ENCODE data around the gene CTTN. TPM values are rescaled to one million over a fixed set of nuclear protein-coding genes. Genes with fewer than 3 reads are reported as not detected.
"Not testable (repeated sequence)": the region's sequence is repeated elsewhere in the genome, so short reads cannot be mapped to it uniquely, and the experiment has no call there.

Gene CTTN
- total RNA-seq, 2 experiments from 2014 or later, result 10.5 to 11.3 TPM

DNA sequence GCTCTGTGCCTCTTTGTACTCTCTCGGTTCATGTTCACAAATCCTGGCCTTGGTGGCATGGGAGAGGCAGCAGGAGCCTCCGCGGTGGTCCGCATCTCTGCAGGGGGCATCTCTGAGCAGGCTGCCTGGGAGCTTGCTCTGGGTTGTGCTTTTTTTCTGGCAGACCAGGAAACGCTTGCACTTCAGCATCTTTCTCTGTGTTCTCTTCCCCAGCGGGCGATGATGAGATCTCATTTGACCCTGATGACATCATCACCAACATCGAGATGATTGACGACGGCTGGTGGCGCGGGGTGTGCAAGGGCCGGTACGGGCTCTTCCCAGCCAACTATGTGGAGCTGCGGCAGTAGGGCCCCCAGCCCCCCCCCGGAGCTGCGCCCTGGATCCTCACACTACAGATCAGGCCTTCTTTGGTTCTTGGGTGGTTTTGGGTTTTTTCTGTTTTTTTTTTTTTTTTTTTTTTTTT lies 36.5 kb downstream of the CTTN start:
- Mint-ChIP-seq H3K27me3 (peaks cover 8% of the 10 kb centered on the region), H3K9me3 (no peaks in the 10 kb centered on the region), H3K27ac (no peak overlapping the region), H3K4me1 (no peaks in the 10 kb centered on the region), H3K4me3 (no peak overlapping the region), H3K36me3 (peaks cover 3% of the 10 kb centered on the region)
- no peak for DNase-seq

DNA sequence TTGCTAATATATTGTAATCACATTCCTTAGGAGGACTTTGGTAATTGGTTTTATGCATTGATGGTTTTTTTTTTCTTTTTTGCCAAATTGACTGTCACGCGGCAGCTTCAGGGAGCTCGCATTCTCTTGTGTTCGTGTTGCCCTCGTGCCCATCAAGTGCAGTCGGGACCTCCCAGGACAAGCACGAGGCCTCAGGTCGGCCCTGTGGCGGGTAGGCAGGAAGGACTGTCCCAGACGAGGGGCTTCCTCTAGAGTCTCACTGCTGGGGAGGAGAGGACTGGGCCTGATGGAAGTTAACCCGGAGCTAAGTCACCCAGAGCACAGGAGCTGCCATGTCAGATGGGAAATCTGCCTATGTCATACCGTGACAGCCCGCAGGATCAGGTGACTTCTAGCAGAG lies 37.0 kb downstream of the CTTN start:
- DNase-seq, result no peak
- Mint-ChIP-seq H3K27me3 (peaks cover 8% of the 10 kb centered on the region), H3K4me1 (no peaks in the 10 kb centered on the region), H3K9me3 (no peaks in the 10 kb centered on the region), H3K36me3 (peaks cover 3% of the 10 kb centered on the region), H3K27ac (no peak overlapping the region), H3K4me3 (no peak overlapping the region)

DNA sequence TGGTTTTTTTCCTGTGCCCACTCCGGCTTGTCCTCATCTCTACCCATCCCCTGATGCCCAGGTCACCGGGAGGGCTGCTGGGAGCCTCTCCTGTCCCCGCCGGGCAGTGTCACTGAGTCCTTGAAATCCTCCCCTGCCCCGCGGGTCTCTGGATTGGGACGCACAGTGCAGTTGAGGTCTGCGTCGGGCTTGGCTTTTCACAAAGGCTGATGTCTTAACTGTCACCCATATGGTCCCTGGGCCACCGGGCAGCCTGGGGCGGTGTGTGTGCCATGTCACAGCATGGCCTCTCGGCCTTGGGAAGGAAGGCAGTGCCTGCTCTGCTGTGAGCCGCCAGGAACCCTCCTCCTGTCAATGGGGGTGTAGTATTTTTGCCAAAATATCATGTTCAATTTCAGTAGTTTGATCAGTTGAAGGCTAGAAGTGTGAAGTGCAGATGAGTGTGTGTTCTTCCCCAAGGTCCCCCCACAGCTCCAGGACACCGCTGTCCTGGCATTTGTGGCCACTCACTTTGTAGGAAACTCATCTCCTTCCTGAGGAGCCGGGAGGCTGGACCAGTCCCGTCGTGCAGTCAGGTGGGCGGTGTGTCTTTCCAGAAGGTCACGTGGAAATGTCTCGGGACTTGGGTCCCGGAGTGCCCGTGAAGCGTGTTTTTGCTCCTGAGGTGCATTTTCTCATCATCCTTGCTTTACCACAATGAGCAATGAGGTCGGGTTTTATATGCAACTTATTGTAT lies 37.6 kb downstream of the CTTN start:
- DNase-seq, result no peak
- Mint-ChIP-seq H3K27ac (no peak overlapping the region), H3K27me3 (peaks cover 8% of the 10 kb centered on the region), H3K9me3 (no peaks in the 10 kb centered on the region), H3K4me3 (no peak overlapping the region), H3K36me3 (peaks cover 3% of the 10 kb centered on the region), H3K4me1 (no peaks in the 10 kb centered on the region)

DNA sequence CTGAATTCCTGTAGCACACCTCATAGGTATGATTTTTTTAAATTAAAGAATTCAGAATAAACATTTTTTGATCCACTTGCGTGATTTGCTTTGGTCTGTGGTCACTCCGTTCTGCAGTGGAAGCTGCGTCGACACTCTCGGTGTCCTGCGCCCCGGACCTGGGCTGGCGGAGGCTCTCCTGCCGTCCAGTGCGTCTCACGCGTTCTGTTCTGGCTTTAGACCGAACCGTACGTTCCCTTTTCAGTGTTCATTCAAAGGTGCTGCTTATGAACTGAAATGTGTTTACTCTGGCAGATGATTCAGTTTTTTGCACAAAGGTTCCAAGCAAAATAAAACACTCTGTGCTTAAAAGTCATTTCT lies 38.2 kb downstream of the CTTN start:
- Mint-ChIP-seq H3K4me1 (no peaks in the 10 kb centered on the region), H3K36me3 (peaks cover 2% of the 10 kb centered on the region), H3K27me3 (peaks cover 7% of the 10 kb centered on the region), H3K4me3 (no peak overlapping the region), H3K9me3 (no peaks in the 10 kb centered on the region), H3K27ac (no peak overlapping the region)
- no peak for DNase-seq

DNA sequence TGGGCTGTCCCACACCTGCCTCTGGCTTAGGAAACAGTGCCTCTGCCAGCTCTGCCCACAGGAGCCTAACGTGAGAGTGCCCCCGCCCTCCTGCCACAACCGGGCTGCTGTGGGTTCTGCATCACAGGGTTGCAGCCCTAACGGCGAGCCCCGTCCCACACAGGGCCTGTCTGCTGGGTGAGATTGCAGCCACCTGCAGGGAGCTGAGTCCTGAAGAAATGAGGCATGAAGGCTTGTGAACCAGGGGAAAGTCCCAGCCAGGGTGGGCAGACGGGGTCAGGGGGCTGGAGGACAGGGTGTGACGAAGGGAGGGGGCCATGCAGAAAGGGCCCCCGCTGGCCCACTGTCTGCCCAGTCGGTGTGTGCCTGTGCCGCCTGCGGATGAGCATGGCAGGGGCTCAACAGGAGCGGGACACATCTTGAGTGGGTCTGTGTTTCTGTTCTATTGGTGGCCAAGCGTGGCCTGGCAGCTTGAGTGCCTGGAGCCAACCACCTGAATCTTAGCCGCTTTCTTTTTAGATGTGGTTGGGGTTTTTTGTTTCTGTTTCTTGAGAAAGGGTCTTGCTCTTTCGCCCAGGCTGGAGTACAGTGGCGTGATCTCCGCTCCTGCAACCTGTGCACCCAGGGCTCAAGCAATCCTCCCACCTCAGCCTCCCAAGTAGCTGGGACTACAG lies 38.9 kb downstream of the CTTN start:
- DNase-seq, result no peak

DNA sequence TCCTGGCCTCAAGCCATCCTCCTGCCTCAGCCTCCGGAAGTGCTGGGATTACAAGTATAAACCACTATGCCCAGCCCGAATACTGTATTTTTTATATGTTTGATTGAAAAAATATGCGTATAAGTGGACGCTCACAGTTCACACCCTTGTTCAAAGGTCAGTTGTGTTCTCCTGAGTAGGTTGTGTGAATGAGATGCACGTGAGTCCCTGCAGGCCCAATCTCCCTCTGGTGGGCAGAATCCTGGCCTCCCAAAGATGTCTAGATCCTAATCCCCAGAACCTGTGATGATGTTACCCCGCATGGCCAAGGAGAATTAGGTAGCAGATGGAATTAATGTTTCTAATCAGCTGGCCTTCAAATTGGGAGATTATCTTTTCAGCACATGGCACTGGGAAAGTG lies 41.9 kb downstream of the CTTN start:
- Mint-ChIP-seq H3K9me3 (no peaks in the 10 kb centered on the region), H3K4me1 (no peaks in the 10 kb centered on the region), H3K36me3 (no peaks in the 10 kb centered on the region), H3K4me3 (no peak overlapping the region), H3K27me3 (peaks cover 9% of the 10 kb centered on the region), H3K27ac (no peak overlapping the region)
- DNase-seq, result no peak

More for the DNA sequence above, 38.9 kb downstream of the CTTN start:
- no peak overlapping the region for H3K27ac Mint-ChIP-seq
- no peaks in the 10 kb centered on the region for H3K9me3 Mint-ChIP-seq
- no peaks in the 10 kb centered on the region for H3K4me1 Mint-ChIP-seq
- H3K27me3 Mint-ChIP-seq, result peaks cover 5% of the 10 kb centered on the region
- H3K4me3 Mint-ChIP-seq, result no peak overlapping the region
- no peaks in the 10 kb centered on the region for H3K36me3 Mint-ChIP-seq

DNA sequence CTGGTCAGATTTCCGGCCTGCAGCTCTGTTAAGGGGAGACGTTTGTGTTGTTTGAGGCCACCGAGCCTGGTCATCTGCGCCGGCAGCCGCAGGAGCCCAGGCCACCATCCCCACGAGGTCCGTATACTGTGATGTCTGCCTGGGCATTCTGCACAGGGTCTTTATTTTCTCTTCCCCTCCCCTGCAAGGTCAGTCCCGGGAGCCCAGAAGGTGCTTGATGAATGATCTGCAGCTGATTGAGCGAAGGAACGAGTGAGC lies 45.4 kb downstream of the CTTN start:
- Mint-ChIP-seq H3K27me3 (peaks cover 11% of the 10 kb centered on the region), H3K4me1 (no peaks in the 10 kb centered on the region), H3K27ac (no peak overlapping the region), H3K36me3 (peaks cover 3% of the 10 kb centered on the region), H3K4me3 (no peak overlapping the region), H3K9me3 (peaks cover 8% of the 10 kb centered on the region)
- no peak for DNase-seq

DNA sequence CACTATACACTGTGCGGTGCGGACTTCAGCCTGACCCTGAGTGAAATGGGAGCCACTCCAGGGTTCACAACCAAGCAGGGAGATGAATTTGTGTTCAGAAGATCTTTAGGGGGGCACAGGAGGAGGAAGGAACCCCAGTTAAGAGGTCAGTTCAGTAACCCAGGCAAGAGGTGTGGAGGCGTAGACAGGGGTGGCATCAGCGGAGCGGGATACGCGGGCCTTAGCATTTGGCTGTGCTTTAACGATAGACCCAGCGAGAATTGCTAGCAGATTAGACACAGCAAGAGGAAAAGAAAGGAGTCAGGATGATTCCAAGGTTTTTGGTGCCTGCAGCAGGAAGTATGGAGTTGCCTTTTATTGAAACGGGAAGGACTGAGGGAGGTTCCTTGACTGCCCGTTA lies 46.8 kb downstream of the CTTN start:
- Mint-ChIP-seq H3K9me3 (peaks cover 19% of the 10 kb centered on the region), H3K27me3 (peaks cover 11% of the 10 kb centered on the region), H3K4me1 (no peaks in the 10 kb centered on the region), H3K36me3 (peaks cover 6% of the 10 kb centered on the region), H3K27ac (no peak overlapping the region), H3K4me3 (no peak overlapping the region)
- DNase-seq, result no peak

DNA sequence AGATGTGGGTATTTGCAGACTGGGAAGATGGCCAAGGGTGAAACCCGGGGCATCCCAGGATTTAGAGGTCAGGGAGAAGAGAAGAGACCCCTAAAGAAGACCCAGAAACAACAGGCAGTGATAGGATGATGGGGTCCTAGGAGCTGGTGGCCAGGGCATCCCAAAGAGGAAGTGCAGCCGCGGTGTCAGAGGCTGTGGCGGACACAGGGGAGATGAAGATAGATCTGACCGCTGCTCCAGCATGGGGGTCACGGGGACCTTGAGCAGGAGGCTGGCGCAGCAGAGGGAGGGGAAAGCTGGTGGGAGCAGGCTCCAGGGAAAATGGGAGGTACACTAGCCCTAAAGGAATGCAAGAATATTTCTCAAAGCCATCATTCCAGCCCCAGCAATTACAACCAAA lies 47.3 kb downstream of the CTTN start:
- H3K4me3 Mint-ChIP-seq, result no peak overlapping the region
- no peak for DNase-seq
- peaks cover 6% of the 10 kb centered on the region for H3K36me3 Mint-ChIP-seq
- H3K9me3 Mint-ChIP-seq, result peaks cover 23% of the 10 kb centered on the region
- no peak overlapping the region for H3K27ac Mint-ChIP-seq
- no peaks in the 10 kb centered on the region for H3K4me1 Mint-ChIP-seq
- H3K27me3 Mint-ChIP-seq, result peaks cover 11% of the 10 kb centered on the region

DNA sequence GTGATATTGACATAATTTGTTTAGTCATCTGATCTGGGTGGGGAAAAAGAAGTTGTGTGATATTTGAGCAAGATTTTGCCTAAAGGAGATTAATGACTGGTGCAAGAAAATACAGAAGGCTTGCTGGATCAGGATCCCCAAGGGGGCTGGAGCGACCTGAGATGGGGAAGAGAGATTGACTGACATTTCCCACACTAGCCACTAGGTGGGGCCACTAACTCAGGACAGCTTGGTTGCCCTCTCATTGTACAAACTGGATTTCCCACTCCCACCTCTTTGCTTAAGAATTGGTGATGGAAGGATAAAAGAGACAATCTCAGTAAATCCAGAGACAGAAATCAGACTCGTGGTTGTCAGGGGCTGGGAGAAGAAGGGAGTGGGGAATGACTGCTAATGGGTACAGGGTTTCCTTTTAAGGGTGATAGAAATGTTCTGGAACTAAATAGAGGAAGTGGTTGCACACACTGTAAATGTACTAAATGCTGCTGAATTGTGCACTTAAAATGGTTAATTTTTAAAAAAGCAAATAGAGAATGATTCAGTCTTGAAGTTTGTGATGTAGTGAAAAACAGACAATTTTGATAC lies 50.7 kb downstream of the CTTN start:
- DNase-seq, result no peak
- H3K27me3 Mint-ChIP-seq, result peaks cover 7% of the 10 kb centered on the region
- H3K36me3 Mint-ChIP-seq, result peaks cover 6% of the 10 kb centered on the region
- H3K4me1 Mint-ChIP-seq, result no peaks in the 10 kb centered on the region
- peaks cover 24% of the 10 kb centered on the region for H3K9me3 Mint-ChIP-seq
- no peak overlapping the region for H3K27ac Mint-ChIP-seq
- no peak overlapping the region for H3K4me3 Mint-ChIP-seq

DNA sequence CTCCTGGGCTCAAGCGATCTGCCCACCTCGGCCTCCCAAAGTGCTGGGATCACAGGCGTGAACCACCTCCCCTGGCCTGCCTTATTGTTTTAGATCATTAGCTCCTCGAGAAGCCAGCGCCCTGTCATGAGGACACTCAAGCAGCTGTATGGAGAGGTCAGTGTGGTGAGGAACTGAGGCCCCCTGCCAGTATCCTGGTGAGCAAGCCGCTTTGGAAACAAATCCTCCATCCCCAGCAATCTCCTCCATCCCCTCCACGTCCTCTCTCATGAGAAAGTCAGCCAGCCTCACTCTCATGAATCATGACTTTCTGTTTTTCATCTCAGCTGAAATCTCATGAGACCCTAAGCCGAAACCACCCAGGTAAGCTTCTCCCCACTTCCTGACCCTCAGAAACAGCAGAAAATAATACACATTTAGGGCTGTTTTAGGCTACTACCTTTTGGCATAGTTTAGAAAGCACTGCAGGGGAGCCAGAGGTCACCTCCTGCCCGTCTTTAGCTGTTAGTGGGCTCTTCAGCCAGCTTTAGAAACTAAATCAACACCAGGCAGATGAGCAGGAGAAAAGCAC lies 56.0 kb downstream of the CTTN start:
- Mint-ChIP-seq H3K9me3 (peaks cover 11% of the 10 kb centered on the region), H3K27ac (no peak overlapping the region), H3K27me3 (peaks cover 8% of the 10 kb centered on the region), H3K4me3 (no peak overlapping the region), H3K36me3 (no peaks in the 10 kb centered on the region), H3K4me1 (no peaks in the 10 kb centered on the region)
- DNase-seq, result no peak

DNA sequence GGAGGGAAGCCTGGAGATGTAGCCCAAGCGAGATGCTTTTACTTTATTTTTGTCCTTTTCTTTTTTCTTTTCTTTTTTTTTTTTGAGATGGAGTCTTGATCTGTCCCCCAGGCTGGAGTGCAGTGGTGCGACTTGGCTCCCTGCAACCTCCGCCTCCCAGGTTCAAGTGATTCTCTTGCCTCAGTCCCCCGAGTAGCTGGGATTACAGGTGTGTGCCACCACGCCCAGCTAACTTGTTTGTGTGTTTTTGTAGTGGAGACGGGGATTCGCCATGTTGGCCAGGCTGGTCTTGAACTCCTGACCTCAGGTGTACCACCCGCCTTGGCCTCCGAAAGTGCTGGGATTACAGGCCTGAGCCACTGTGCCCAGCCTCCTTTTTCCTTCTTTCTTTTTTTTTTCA lies 56.5 kb downstream of the CTTN start:
- H3K27ac Mint-ChIP-seq, H3K4me3 Mint-ChIP-seq, H3K36me3 Mint-ChIP-seq, H3K4me1 Mint-ChIP-seq, H3K27me3 Mint-ChIP-seq, H3K9me3 Mint-ChIP-seq, DNase-seq: not testable (repeated sequence)

DNA sequence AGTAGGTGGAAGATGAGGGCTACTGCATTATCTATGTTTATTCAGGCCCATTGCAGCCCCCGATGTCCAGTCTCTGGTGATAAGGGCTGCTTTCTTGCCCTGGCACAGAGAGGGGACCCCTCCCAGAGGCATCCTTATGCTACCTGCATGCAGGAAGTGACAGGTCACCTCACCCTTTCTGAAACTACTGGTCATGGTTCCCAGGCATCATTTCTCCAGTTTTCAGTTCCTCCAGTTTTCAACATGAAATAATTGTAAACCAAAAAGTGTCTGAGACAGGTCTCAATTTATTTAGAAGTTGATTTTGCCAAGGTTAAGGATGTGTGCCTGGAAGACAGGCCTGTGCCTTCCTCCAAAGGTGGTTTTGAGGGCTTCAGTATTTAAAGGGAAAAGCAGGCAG lies 57.0 kb downstream of the CTTN start:
- no peak overlapping the region for H3K4me3 Mint-ChIP-seq
- peaks cover 8% of the 10 kb centered on the region for H3K27me3 Mint-ChIP-seq
- no peak overlapping the region for H3K27ac Mint-ChIP-seq
- H3K9me3 Mint-ChIP-seq, result peaks cover 2% of the 10 kb centered on the region
- no peaks in the 10 kb centered on the region for H3K4me1 Mint-ChIP-seq
- no peak for DNase-seq
- no peaks in the 10 kb centered on the region for H3K36me3 Mint-ChIP-seq

DNA sequence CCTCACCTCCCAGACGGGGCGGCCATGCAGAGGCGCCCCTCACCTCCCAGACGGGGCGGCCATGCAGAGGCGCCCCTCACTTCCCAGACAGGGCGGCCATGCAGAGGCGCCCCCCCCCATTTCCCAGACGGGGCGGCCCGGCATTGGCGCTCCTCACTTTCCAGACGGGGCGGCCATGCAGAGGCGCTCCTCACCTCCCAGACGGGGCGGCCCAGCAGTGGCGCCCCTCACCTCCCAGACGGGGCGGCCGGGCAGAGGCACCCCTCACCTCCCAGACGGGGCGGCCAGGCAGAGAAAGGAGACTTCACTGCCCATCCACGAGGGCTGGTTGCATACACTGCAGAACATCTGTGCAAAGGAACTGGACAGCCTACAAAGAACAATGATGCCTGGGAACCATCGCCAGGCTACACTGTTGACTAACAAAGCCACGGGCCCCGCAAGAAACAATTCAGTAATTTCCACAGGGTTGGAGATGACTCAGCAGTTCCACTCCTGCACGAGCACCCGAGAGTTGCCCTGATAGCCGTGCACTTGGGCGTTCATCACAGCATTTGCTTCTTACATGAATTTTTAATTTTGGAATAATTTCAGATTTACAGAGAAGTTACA lies 58.7 kb downstream of the CTTN start:
- Mint-ChIP-seq H3K4me1 (no peaks in the 10 kb centered on the region), H3K4me3 (no peak overlapping the region), H3K27me3 (peaks cover 14% of the 10 kb centered on the region), H3K27ac (no peak overlapping the region), H3K36me3 (no peaks in the 10 kb centered on the region), H3K9me3 (no peaks in the 10 kb centered on the region)
- no peak for DNase-seq

DNA sequence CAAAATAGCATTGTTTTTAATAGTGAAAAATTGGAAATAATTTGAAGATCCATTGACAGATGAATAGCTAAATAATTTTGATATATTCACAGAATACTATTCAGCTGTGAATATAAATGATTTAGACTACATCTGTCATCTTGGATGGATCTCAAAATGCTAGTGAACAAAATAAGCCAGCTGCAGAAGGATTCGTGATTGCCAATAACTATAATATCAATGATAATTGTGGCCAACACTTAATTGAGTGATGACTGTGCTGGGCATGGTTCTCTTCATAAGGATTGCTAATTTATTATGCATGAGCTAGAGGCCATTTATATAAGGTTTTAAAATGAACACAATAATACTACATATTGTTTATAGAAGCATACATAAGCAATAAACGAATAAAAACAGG lies 60.4 kb downstream of the CTTN start:
- peaks cover 17% of the 10 kb centered on the region for H3K27me3 Mint-ChIP-seq
- DNase-seq, result no peak
- H3K27ac Mint-ChIP-seq, result no peak overlapping the region
- H3K9me3 Mint-ChIP-seq, result no peaks in the 10 kb centered on the region
- H3K36me3 Mint-ChIP-seq, result no peaks in the 10 kb centered on the region
- no peaks in the 10 kb centered on the region for H3K4me1 Mint-ChIP-seq
- no peak overlapping the region for H3K4me3 Mint-ChIP-seq
